Psoas muscle (tissue), 8 donors: ENCODE measurements around the gene USP24. TPM values are rescaled to one million over a fixed set of nuclear protein-coding genes. Genes with fewer than 3 reads are reported as not detected.

Experiments
- ATAC-seq, 4 donors: fragments of 200-7000 bp; cut with Tn5 transposase; one replicate each; pipeline ENCODE4 v1.9.1; 2020; ENCODE audit warnings: moderate library complexity in 3 of 4, mild to moderate bottlenecking in 2 of 4
- DNase-seq, 2 donors: peaks; one replicate each; pipeline ENCODE4 v3.0.0-alpha.2; 2020
- H3K27ac ChIP-seq: fragments of 200-600 bp; one replicate; pipeline ENCODE4 v1.8.0; 2022
- H3K27me3 ChIP-seq, 3 donors: fragments of 200-600 bp in 1 of 3; one replicate each; pipeline versions ENCODE4 v1.6.1 to v1.8.0; 2013 to 2022; ENCODE audit warnings: low read length in 2 of 3, mild to moderate bottlenecking in 2 of 3, moderate library complexity in 1 of 3; ENCODE audit not compliant: insufficient read depth in 3 of 3
- H3K36me3 ChIP-seq, 2 donors: fragments of 200-600 bp in 1 of 2; one replicate each; pipeline versions ENCODE4 v1.6.1 to v1.8.0; 2013 to 2022; ENCODE audit warnings: low read depth in 1 of 2, mild to moderate bottlenecking in 1 of 2, moderate library complexity in 1 of 2; ENCODE audit not compliant: insufficient read depth in 1 of 2
- H3K4me1 ChIP-seq: fragments of 200-600 bp; one replicate; pipeline ENCODE4 v1.8.0; 2022
- H3K4me3 ChIP-seq: fragments of 200-600 bp; one replicate; pipeline ENCODE4 v1.8.0; 2022; ENCODE audit warnings: mild to moderate bottlenecking
- H3K9me3 ChIP-seq: fragments of 200-600 bp; one replicate; pipeline ENCODE4 v1.8.0; 2022
- WGBS, 3 donors: extraction: QIAGEN DNeasy Blood & Tissue Kit; methylation state at CpG; one replicate each; pipeline versions ENCODE4 v1.1.6 to v1.1.7; 2013; 5-methylcytosine and 5-hydroxymethylcytosine counted together
- intact Hi-C, 2 donors: fragments of 100-400 bp; cut with DNase I; formaldehyde crosslinking; loops; one replicate each; pipeline versions ENCODE4 v1.11.0 to v1.14.2; 2022
- polyA plus RNA-seq, 3 donors: library from polyadenylated mRNA; stranded (reverse); fragments of 200-250 nt; gene quantifications; one replicate each; pipeline ENCODE4 v1.2.3, GENCODE V29; 2013
- total RNA-seq, 4 donors: library from RNA; stranded (reverse); fragmentation: NEBNext Ultra II Directional in 2 of 4; extraction: Animal tissue kit (Norgen Biotek cat#: 25700) in 2 of 4; gene quantifications; one replicate each; pipeline versions ENCODE4 v1.2.1 to v1.2.4, GENCODE V29; 2021 to 2023
- TF ChIP-seq, protein P1 (sequence below): fragments of 200-600 bp; IDR thresholded peaks from one replicate; pipeline ENCODE4 v1.8.0; 2022; ENCODE audit warnings: antibody characterized with exemption
- donor health status: healthy with polysubstance abuse.
- donor health status: DM: no; HTN: no; CAD: no; lungs with moderate emphysema.
- donor health status: Bipolar disorder and iron deficiency.
- donor health status: healthy.
- donor health status: DM: yes; HTN: yes; CAD: no.
- donor health status: DM: no; HTN: no; CAD: no.
- donor health status: DM: no; HTN: no; CAD: no.
- donor health status: DM: yes; HTN: yes; CAD: no.

The USP24 gene
- total and polyA plus RNA-seq, 7 donors, result 14.6 to 67.9 (median 53.2) TPM

DNA sequence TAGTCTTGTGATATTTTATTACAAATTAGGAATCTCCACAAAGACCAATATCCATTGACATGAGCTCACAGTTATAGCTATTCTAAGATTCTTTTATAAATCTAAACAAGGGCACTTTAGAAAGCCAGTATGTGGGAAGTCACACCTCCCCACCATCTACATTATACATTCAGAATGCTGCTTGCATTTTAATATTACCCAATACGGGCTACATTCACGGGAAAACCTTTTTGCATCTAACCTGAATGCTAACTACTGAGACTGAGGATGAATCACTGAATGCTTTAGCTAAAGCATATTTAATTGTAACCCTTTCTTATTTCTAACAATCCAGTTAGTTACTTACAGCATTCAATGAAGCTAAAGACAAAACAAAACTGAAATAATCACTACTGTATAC lies 122.7 kb downstream of the USP24 start:
- H3K4me1 ChIP-seq, result no peaks in the 10 kb centered on the region
- H3K27ac ChIP-seq, result no peak overlapping the region
- TF ChIP-seq, protein P1, sequence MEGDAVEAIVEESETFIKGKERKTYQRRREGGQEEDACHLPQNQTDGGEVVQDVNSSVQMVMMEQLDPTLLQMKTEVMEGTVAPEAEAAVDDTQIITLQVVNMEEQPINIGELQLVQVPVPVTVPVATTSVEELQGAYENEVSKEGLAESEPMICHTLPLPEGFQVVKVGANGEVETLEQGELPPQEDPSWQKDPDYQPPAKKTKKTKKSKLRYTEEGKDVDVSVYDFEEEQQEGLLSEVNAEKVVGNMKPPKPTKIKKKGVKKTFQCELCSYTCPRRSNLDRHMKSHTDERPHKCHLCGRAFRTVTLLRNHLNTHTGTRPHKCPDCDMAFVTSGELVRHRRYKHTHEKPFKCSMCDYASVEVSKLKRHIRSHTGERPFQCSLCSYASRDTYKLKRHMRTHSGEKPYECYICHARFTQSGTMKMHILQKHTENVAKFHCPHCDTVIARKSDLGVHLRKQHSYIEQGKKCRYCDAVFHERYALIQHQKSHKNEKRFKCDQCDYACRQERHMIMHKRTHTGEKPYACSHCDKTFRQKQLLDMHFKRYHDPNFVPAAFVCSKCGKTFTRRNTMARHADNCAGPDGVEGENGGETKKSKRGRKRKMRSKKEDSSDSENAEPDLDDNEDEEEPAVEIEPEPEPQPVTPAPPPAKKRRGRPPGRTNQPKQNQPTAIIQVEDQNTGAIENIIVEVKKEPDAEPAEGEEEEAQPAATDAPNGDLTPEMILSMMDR, result no peak
- H3K27me3 ChIP-seq, result no peaks in the 10 kb centered on the region
- peaks cover 13 to 100% of the 10 kb centered on the region in 2 donors for H3K36me3 ChIP-seq
- WGBS, 3 donors, result 89 to 94% (median 91%) methylated on average over 2 of the region's 2 CpGs
- intact Hi-C loops, result no loop called here
- ATAC-seq (no peak), DNase-seq (no peak)
- no peaks in the 10 kb centered on the region for H3K9me3 ChIP-seq
- no peak overlapping the region for H3K4me3 ChIP-seq

DNA sequence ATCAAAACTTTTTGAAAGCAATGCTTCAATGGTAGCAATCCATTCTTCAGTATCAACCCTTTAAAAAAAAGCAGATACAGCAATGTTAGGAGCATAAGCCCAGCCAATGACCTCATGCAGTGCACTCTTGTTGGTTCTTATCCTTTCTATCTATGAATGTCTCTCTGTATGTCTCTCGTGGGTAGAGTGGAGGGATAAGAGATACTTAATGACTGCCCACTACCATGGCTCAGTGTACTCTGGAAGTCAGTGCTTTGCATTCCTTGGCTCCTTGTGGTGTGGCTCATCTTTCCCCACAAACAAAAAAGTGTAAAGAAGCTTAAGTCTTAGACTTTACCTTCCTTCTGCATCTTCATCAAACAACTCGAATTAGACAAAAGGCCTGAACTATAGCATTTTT lies 125.5 kb downstream of the USP24 start:
- no peaks in the 10 kb centered on the region for H3K9me3 ChIP-seq
- H3K27me3 ChIP-seq, result no peaks in the 10 kb centered on the region
- TF ChIP-seq, protein P1, result no peak
- 62 to 88% (median 66%) methylated on average over 2 of the region's 2 CpGs for WGBS, 3 donors
- H3K36me3 ChIP-seq, result peaks cover 23 to 100% of the 10 kb centered on the region in 2 donors
- no peaks in the 10 kb centered on the region for H3K4me1 ChIP-seq
- DNase-seq (no peak), ATAC-seq (no peak)
- no peak overlapping the region for H3K27ac ChIP-seq
- intact Hi-C loops, result loop anchor here in 1 of 2 donors (5.0 kb wide), 1 partner anchor 33 kb away; no protein-coding TSS in a partner anchor
- H3K4me3 ChIP-seq, result no peak overlapping the region

DNA sequence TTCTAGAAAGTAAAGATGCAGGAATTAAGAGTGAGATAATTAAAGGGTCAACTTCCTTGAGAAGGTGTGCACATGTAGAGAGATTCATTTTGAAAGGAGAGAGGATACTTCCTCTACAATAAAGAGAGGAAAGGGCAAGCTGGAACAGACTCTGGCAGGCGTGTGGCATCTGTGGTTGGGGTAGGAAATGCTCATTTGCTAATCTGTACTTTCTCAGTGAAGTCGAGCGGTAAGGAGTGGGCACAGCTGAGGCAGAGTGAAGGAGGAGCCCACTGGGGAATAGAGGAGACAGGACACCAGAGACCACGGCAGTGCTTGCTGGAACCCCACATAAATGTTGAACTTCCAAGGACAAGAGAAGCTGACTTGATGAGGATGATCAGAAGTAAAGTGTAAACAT lies 126.8 kb downstream of the USP24 start:
- DNase-seq, result no peak
- H3K4me1 ChIP-seq, result no peaks in the 10 kb centered on the region
- no peak overlapping the region for H3K27ac ChIP-seq
- TF ChIP-seq, protein P1, result no peak
- no peak overlapping the region for H3K4me3 ChIP-seq
- H3K9me3 ChIP-seq, result no peaks in the 10 kb centered on the region
- peaks cover 21 to 100% of the 10 kb centered on the region in 2 donors for H3K36me3 ChIP-seq
- intact Hi-C loops, result loop anchor here in 1 of 2 donors (5.0 kb wide), 1 partner anchor 34 kb away; no protein-coding TSS in a partner anchor
- 80 to 93% (median 81%) methylated on average over 4 of the region's 4 CpGs for WGBS, 3 donors
- ATAC-seq, result no peak
- H3K27me3 ChIP-seq, result no peaks in the 10 kb centered on the region

DNA sequence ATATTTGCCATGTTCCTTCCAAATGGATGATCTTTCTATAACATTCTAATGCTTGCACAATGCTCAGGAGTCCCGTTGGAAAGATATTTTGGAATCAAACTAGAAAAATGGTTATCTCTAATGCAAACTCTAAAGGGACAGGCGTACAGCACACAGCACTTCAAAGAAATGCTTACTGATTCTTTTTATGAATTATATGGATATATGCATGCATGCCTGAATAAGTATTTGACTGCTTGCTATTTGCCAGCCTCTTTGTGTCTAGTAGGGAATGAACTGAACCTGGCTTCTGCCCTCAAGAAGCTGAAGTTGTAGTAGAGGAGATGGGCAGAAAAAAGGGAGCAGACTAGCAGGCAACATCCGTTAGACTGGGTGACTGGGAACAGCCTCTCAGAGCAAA lies 127.7 kb downstream of the USP24 start:
- WGBS, 3 donors, result 78 to 83% (median 82%) methylated on average over 3 of the region's 3 CpGs
- Histone ChIP-seq H3K36me3 (peaks cover 21 to 100% of the 10 kb centered on the region in 2 donors), H3K9me3 (no peaks in the 10 kb centered on the region), H3K27me3 (no peaks in the 10 kb centered on the region), H3K4me3 (no peak overlapping the region), H3K27ac (no peak overlapping the region), H3K4me1 (no peaks in the 10 kb centered on the region)
- TF ChIP-seq, protein P1, result no peak
- ATAC-seq (no peak), DNase-seq (no peak)
- intact Hi-C loops, result loop anchor here in 1 of 2 donors (5.0 kb wide), 1 partner anchor 35 kb away; no protein-coding TSS in a partner anchor

DNA sequence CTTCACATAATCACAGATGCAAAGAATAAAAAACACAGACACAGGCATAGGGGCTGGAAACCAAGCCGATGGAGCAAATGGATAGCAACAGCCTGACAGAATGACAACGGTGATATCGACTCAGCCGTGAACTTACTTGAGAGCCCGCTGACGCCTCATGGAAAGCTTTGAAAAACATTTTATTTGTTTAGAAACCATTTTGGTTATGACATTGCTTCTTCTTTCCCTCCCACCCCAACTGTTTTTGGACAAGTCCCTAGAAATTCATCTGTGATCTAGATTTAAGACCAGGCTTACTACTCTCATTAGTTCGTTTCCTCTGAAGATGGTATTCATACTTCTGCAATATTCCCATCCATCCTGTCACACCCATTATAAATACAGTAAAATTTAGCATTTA lies 130.9 kb downstream of the USP24 start:
- 91 to 94% (median 92%) methylated on average over 7 of the region's 7 CpGs for WGBS, 3 donors
- no peak for DNase-seq
- H3K36me3 ChIP-seq, result peaks cover 23 to 100% of the 10 kb centered on the region in 2 donors
- H3K27ac ChIP-seq, result no peak overlapping the region
- no peak for ATAC-seq
- H3K4me1 ChIP-seq, result no peaks in the 10 kb centered on the region
- TF ChIP-seq, protein P1, result no peak
- H3K27me3 ChIP-seq, result no peaks in the 10 kb centered on the region
- intact Hi-C loops, result loop anchor here in 1 of 2 donors (5.0 kb wide), 1 partner anchor 38 kb away; no protein-coding TSS in a partner anchor
- H3K4me3 ChIP-seq, result no peak overlapping the region
- H3K9me3 ChIP-seq, result no peaks in the 10 kb centered on the region
